GM18526 (cell line): ENCODE measurements around the gene ZNF518B.

Experiments
- POLR2A ChIP-seq: IDR thresholded peaks from 3 replicates; pipeline ENCODE4 v1.6.1; 2011; ENCODE audit not compliant: insufficient read length; ENCODE audit errors: extremely low read depth

The ZNF518B gene

GRCh38 chr4:10457255-10457801 is at the start of gene ZNF518B:
ZNF518B (minus strand) TSS chr4:10457426; CDS start chr4:10446328, 11,098 bp downstream.
- peak; percentile 29 for TF ChIP-seq POLR2A

GRCh38 chr4:10506077-10506476 is 48.9 kb upstream of the ZNF518B start:
- TF ChIP-seq POLR2A = no peak

DNA sequence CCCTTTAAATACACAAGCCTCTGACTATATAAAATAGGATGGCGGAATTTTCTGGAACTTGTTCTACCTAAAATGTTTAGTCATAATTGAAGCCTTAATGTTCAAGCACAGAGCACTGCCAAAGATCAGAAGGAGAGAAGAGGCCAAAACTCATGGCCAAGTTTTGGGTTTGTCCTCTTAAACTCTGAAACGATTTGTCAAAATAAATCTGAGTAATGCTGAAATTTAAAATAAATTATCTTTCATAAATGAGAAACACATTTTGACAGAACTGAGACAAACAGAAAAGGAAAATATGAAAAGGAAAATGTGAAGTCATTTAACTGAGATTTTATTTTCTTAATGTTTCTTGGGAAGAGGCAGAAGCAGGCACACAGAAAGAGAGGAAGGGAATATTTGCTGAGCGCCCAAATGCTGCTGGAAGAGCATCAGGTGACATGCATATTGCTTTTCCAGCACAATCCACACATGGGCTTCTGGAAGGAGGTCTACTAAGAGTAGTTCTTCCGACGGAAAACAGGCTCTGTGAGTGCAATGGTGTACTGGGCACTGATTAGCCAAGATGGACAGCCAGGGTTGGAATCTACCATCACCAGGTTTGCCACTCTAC is 47.4 kb upstream of the ZNF518B start:
- no peak for TF ChIP-seq POLR2A

- no peak for TF ChIP-seq POLR2A
Measured at GRCh38 chr4:10502717-10503116, 45.5 kb upstream of the ZNF518B start.

DNA sequence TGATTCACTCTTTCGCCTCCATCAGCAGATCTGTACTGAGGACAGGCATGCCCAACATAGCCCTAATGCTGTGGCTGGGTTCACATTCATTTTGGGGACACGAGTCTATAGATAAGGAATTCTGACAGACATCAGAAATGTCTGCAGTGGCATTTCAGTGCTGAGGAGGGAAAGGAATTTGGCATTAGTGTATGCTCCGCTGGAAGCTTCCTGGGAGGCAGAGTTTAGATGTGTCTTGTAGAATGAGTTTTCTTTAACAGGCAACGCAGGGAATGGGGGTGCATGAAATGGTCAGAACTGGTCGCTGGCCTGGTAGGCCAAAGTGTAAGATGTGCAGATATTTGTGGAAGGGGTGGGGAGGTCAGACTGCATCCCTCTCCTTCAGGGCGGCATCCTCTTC is 43.5 kb upstream of the ZNF518B start:
- TF ChIP-seq POLR2A = no peak

DNA sequence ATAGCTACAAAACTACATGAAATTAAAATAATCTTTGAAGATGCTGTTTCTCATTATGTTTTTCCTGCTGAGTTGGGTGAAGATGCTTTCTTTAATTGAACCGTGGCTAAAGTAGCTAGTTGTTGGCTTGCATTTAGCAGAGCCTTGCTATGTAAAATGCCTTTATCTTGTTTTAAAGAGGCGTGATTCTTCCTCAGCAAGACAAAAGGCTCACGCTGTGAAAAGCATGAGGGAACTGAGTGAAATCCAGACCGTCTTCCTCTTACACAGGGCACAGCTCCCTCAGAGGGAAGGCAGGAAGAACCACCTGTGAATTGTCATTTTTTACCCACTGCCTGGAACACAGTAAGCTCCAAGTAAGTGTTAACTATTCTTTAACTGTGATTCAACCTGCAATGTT is 39.0 kb upstream of the ZNF518B start:
- TF ChIP-seq POLR2A = no peak

DNA sequence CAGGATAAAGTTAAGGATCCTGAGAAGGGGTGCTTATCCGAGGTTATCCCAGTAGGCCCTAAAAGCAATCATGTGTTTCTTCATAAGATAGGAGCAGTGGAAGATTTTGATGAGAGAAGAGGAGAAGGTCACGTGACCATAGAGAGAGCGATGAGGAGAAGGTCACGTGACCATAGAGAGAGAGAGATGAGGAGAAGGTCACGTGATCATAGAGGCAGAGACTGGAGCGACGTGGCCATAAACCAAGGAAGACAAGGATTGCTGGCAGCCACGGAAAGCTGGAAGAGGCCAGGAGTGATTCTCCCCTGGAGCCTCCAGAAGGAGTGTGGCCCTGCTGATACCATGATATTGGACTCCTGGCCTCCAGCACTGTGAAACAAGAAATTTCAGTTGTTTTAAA is 38.4 kb upstream of the ZNF518B start:
- no peak for TF ChIP-seq POLR2A

- no peak for TF ChIP-seq POLR2A
Measured at GRCh38 chr4:10492464-10492863, 35.2 kb upstream of the ZNF518B start.

DNA sequence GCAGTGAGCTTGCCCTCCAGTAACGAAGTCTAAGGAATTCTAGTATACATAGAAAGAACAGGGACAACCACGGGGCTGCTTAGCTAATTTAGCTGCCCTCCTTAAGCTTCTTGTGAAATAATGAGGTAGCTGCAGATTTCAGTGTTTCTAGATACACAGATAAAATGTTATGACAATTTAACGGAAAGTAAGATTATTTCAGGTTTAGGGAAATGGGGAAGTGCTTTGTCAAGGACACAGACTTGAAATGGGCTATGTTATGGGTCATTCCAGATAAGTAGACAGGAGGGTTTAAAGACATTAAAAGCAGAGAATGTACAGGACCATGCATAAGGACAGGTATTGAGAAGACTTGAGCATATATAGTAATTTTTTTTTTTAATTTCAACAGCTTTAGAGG is 34.2 kb upstream of the ZNF518B start:
- TF ChIP-seq POLR2A = no peak

- TF ChIP-seq POLR2A = no peak
Measured at GRCh38 chr4:10490996-10491395, 33.8 kb upstream of the ZNF518B start.

DNA sequence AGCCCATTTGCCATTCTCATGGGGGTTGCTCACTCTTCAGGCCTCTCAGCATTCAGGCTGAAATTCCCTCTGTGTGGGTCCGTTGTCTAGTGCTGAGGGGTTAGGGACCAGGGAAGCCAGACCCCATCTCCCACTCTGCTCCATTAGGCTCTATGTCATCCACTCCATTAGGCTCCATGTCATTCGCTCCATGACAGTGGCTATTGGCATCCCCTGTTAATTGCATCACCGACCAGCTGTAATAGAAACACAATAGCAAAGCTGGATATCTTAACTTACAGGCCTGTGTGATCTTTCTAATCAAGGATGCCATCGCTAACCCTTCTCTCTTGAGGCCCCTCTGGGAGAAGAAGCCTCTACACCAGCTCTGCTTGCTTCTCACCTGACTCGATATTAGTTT is 25.7 kb upstream of the ZNF518B start:
- no peak for TF ChIP-seq POLR2A

DNA sequence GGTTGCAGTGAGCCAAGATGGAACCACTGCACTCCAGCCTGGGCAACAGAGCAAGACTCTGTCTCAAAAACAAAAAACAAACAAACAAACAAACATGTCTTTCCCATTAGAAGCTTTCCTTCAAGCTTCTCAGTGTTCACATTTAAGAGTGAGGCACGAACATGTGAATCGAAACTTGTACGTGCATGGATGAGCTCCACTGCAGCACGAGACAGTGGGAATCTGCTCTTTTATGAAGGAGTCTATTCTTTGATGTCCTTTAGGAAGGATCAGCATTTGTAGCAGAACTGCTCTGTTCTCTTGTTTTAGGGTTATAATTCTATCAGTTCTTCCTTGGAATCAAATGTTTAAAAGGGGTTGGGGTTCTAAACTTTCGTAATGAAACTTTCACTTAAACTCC is 23.4 kb upstream of the ZNF518B start:
- no peak for TF ChIP-seq POLR2A

- no peak for TF ChIP-seq POLR2A
Measured at GRCh38 chr4:10478621-10479020, 21.4 kb upstream of the ZNF518B start.

DNA sequence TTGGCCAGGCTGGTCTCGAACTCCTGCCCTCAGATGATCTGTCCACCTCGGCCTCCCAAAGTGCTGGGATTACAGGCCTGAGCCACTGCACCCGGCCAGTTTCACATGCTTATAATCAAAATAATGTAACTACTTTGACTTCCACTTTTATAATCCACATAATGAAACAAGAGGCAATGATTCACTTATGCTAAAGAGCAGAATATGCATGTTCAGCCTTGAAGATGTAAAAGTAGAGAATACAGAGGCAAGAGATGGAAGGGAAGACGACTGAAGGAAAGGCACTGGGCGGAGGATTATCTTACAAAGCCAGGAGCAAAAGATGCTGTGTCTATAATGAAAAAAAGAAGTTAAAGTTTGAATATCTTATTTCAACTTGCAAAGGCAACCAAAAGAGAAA is 13.3 kb upstream of the ZNF518B start:
- no peak for TF ChIP-seq POLR2A

DNA sequence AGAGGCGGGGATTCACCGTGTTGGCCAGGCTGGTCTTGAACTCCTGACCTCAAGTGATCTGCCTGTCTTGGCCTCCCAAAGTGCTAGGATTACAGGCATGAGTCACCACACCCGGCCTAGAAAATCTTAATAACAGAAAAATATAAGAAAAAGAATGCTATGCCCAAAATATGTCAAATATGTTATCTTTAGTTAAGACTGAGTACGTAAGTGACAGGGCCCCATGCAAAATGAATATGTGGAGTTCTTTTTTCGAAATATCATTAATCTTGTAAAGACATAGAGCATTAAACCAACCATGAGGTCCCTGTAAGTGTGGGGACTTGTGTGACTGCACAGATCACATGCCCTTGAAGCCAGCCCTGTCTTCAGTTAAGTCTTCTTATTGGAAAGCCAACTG is 8.9 kb upstream of the ZNF518B start:
- TF ChIP-seq POLR2A = no peak

DNA sequence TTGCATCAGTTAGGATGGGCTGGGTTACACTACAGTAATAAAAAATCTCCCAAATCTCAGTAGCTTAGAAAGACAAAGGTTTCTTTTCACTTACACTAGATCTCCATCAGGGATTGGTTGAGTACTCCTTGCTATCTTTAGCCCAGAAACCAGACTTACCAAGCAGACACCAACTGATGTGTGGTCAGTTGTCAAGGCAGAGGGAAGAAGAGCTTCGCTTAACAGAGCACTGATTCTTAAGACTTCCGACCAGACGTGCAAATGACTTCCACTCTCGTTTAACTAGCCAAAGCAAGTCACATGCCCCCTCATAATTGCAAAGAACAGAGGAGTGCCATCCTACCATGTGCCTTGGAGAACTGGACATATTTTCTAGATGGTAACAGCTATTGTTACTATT is 5.7 kb upstream of the ZNF518B start:
- no peak for TF ChIP-seq POLR2A

- TF ChIP-seq POLR2A = no peak
Measured at GRCh38 chr4:10461850-10462400, 4.7 kb upstream of the ZNF518B start.
